GM12878 (cell line): Measurements from ENCODE around the gene CMYA5. TPM values are rescaled to one million over a fixed set of nuclear protein-coding genes. Genes with fewer than 3 reads are reported as not detected.

Source experiments
- CBX3 ChIP-seq: fragments of 200-600 bp; sonication (generic); IDR thresholded peaks from 2 replicates; pipeline ENCODE4 v1.6.1; 2016; ENCODE audit warnings: low read depth, borderline replicate concordance
- CHD1 ChIP-seq: IDR thresholded peaks from 2 replicates; pipeline ENCODE4 v1.6.1; 2012; ENCODE audit warnings: low read depth, low read length, improper control_type of control experiment
- HDAC2 ChIP-seq: fragments of 200-600 bp; sonication (generic); IDR thresholded peaks from 2 replicates; pipeline ENCODE4 v1.6.1; 2017
- NR2C1 ChIP-seq: fragments of 450-650 bp; IDR thresholded peaks from 2 replicates; pipeline ENCODE4 v1.6.1; 2017; ENCODE audit warnings: antibody characterized with exemption, mild to moderate bottlenecking, moderate library complexity
- RUNX3 ChIP-seq: IDR thresholded peaks from 2 replicates; pipeline ENCODE4 v1.6.1; 2012; ENCODE audit warnings: low read length, inconsistent platforms
- SMAD5 ChIP-seq: IDR thresholded peaks from 2 replicates; pipeline ENCODE4 v1.6.1; 2016; ENCODE audit warnings: antibody characterized with exemption, low read depth
- SP1 ChIP-seq: IDR thresholded peaks from one replicate; pipeline ENCODE4 v1.6.1; 2011; ENCODE audit warnings: low read depth, low read length
- SRF ChIP-seq, 2 experiments: IDR thresholded peaks; 2 replicates each; pipeline ENCODE4 v1.6.1; 2011; ENCODE audit warnings: low read depth in 2 of 2, low read length in 2 of 2, mild to moderate bottlenecking in 1 of 2, moderate library complexity in 1 of 2
- TCF3 ChIP-seq: IDR thresholded peaks from 2 replicates; pipeline ENCODE4 v1.6.1; 2012; ENCODE audit warnings: low read depth, mild to moderate bottlenecking, low read length, borderline replicate concordance; ENCODE audit not compliant: insufficient read depth
- USF1 ChIP-seq: IDR thresholded peaks from 2 replicates; pipeline ENCODE4 v1.6.1; 2011; ENCODE audit warnings: borderline replicate concordance, low read depth, mild to moderate bottlenecking, moderate library complexity, mixed read lengths, low read length; ENCODE audit not compliant: insufficient read depth; ENCODE audit errors: extremely low read length
- ZBTB40 ChIP-seq: fragments of 450-650 bp; IDR thresholded peaks from 2 replicates; pipeline ENCODE4 v1.6.1; 2016; ENCODE audit warnings: mild to moderate bottlenecking, moderate library complexity, borderline replicate concordance
- polyA plus RNA-seq, 11 experiments: library from polyadenylated mRNA; depleted of rRNA in 4 of 11; unstranded in 6 of 11; stranded (reverse) in 5 of 11; fragments of >200 nt; fragmentation: Nextera tagmentation in 4 of 11; fragmentation: Illumina TruSeq in 1 of 11; extraction: Ambion mirVana in 4 of 11; extraction: Trizol in 1 of 11; gene quantifications; 1 replicate in 1 of 11; 2 replicates in 10 of 11; pipeline versions ENCODE4 v1.2.1 to v1.2.3, GENCODE V29; 2011 to 2016; ENCODE audit warnings: inconsistent platforms in 2 of 11, missing spikeins in 2 of 11, low read depth in 1 of 11
- total RNA-seq, 4 experiments: library from RNA; depleted of rRNA in 3 of 4; stranded (reverse); fragments of >200 nt in 3 of 4; fragmentation: Illumina TruSeq in 1 of 4; extraction: Trizol in 1 of 4; gene quantifications; 2 replicates each; pipeline versions ENCODE4 v1.2.1 to v1.2.3, GENCODE V29; 2013 to 2021
- TF ChIP-seq, protein P1 (sequence below): fragments of 450-650 bp; formaldehyde crosslinking; IDR thresholded peaks from 2 replicates; pipeline ENCODE4 v1.4.0; 2020; ENCODE audit warnings: mild to moderate bottlenecking, moderate library complexity

The CMYA5 gene
- total and polyA plus RNA-seq, 10 of the 15 experiments (the other 5 are each of a cell fraction or from before 2014, with no cell fraction given): 0.01 to 0.34 (median 0.16) TPM; not detected in 1

DNA sequence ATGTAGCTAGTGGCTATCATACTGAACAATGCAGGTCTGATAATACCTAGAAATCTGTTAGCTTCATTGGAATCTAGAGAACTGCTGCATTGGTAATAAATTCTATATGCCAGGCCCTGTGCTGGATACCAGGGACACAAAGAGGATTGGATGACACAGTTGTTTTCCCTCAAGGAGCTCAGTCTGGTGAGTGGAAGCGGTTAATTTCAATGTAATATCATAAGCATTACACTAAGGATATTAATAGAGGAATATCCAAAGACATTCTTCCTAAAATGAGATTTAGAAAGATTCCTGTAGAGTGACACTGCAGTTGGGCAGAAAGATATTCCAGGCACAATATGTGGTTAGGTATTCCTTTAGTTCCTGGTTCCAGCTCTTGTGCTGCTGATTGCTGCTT is 5.9 kb downstream of the CMYA5 start (continued):
- TF ChIP-seq ZBTB40 (no peak), RUNX3 (no peak), USF1 (no peak), SP1 (no peak), SMAD5 (no peak), CBX3 (no peak), CHD1 (no peak), NR2C1 (no peak), TCF3 (no peak), SRF (IDR thresholded peaks at IDR 0.05; ENCODE audit: low read depth in 2 of 2, low read length in 2 of 2) (no peak), HDAC2 (no peak)
- TF ChIP-seq, protein P1, sequence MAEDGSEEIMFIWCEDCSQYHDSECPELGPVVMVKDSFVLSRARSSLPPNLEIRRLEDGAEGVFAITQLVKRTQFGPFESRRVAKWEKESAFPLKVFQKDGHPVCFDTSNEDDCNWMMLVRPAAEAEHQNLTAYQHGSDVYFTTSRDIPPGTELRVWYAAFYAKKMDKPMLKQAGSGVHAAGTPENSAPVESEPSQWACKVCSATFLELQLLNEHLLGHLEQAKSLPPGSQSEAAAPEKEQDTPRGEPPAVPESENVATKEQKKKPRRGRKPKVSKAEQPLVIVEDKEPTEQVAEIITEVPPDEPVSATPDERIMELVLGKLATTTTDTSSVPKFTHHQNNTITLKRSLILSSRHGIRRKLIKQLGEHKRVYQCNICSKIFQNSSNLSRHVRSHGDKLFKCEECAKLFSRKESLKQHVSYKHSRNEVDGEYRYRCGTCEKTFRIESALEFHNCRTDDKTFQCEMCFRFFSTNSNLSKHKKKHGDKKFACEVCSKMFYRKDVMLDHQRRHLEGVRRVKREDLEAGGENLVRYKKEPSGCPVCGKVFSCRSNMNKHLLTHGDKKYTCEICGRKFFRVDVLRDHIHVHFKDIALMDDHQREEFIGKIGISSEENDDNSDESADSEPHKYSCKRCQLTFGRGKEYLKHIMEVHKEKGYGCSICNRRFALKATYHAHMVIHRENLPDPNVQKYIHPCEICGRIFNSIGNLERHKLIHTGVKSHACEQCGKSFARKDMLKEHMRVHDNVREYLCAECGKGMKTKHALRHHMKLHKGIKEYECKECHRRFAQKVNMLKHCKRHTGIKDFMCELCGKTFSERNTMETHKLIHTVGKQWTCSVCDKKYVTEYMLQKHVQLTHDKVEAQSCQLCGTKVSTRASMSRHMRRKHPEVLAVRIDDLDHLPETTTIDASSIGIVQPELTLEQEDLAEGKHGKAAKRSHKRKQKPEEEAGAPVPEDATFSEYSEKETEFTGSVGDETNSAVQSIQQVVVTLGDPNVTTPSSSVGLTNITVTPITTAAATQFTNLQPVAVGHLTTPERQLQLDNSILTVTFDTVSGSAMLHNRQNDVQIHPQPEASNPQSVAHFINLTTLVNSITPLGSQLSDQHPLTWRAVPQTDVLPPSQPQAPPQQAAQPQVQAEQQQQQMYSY: no peak
